Natural killer cell (primary cell): ENCODE measurements around the gene RBMS3. TPM values are rescaled to one million over a fixed set of nuclear protein-coding genes. Genes with fewer than 3 reads are reported as not detected.

ENCODE experiments used
- ATAC-seq, 3 donors: fragments of 150-1000 bp in 2 of 3; fragments of 200-7000 bp in 1 of 3; cut with Tn5 transposase; 1 replicate in 1 of 3; 2 replicates in 2 of 3; pipeline ENCODE4 v1.10.0; 2021; ENCODE audit warnings: mild to moderate bottlenecking in 2 of 3, moderate library complexity in 2 of 3
- DNase-seq, 2 donors: peaks; one replicate each; pipeline versions ENCODE4 v3.0.0 to v3.0.0-alpha.2; 2013 to 2021; ENCODE audit warnings: mixed read lengths in 1 of 2
- H3K27ac ChIP-seq: one replicate; pipeline ENCODE4 v1.5.1; 2013; ENCODE audit warnings: mild to moderate bottlenecking, low read length
- H3K27me3 ChIP-seq: one replicate; pipeline ENCODE4 v1.6.1; 2013; ENCODE audit warnings: low read length; ENCODE audit not compliant: control insufficient read depth, insufficient read depth
- H3K36me3 ChIP-seq: one replicate; pipeline ENCODE4 v1.6.1; 2013; ENCODE audit warnings: low read length; ENCODE audit not compliant: control insufficient read depth, insufficient read depth
- H3K4me1 ChIP-seq: one replicate; pipeline ENCODE4 v1.6.1; 2013; ENCODE audit warnings: low read length; ENCODE audit not compliant: control insufficient read depth, insufficient read depth
- H3K4me3 ChIP-seq: one replicate; pipeline ENCODE4 v1.5.1; 2013; ENCODE audit warnings: low read length
- H3K9me3 ChIP-seq: one replicate; pipeline ENCODE4 v1.6.1; 2013; ENCODE audit warnings: low read length; ENCODE audit not compliant: control insufficient read depth, insufficient read depth
- H3K27ac Mint-ChIP-seq, 2 donors: one replicate each; pipeline ENCODE4 v1.8.0; 2022; ENCODE audit warnings: mild to moderate bottlenecking in 2 of 2, mixed read lengths in 2 of 2, moderate library complexity in 1 of 2
- H3K27me3 Mint-ChIP-seq, 2 donors: one replicate each; pipeline ENCODE4 v1.8.0; 2022; ENCODE audit warnings: low read depth in 2 of 2, mixed read lengths in 2 of 2
- H3K36me3 Mint-ChIP-seq: one replicate; pipeline ENCODE4 v1.8.0; 2022; ENCODE audit warnings: mixed read lengths
- H3K4me1 Mint-ChIP-seq, 2 donors: one replicate each; pipeline ENCODE4 v1.8.0; 2022; ENCODE audit warnings: mixed read lengths in 2 of 2
- H3K4me3 Mint-ChIP-seq: one replicate; pipeline ENCODE4 v1.8.0; 2022; ENCODE audit warnings: mild to moderate bottlenecking, moderate library complexity, mixed read lengths
- H3K9me3 Mint-ChIP-seq, 2 donors: one replicate each; pipeline ENCODE4 v1.8.0; 2022; ENCODE audit warnings: mixed read lengths in 2 of 2
- CTCF ChIP-seq: fragments of 200-600 bp; IDR thresholded peaks from one replicate; pipeline ENCODE4 v1.8.0; 2022; ENCODE audit warnings: antibody characterized with exemption
- WGBS: methylation state at CpG from one replicate; pipeline ENCODE4 v1.1.7; 2013; ENCODE audit warnings: missing lambda C conversion rate; ENCODE audit not compliant: insufficient coverage; 5-methylcytosine and 5-hydroxymethylcytosine counted together
- intact Hi-C: fragments of 100-400 bp; cut with micrococcal nuclease; formaldehyde crosslinking; loops from one replicate; pipeline ENCODE4 v1.14.2; 2022
- total RNA-seq, 4 donors: library from RNA; stranded (reverse); fragments of 120-200 nt in 1 of 4; gene quantifications; one replicate each; pipeline versions ENCODE4 v1.2.3 to v1.2.4, GENCODE V29; 2013 to 2022

RBMS3 gene
- total RNA-seq, 3 donors from 2014 or later (not counting 1 experiment from before 2014, with no cell fraction given) = 0.16 TPM; not detected in 2

- no peak for TF ChIP-seq CTCF
- H3K27me3 ChIP-seq = no peaks in the 10 kb centered on the region
- no peak overlapping the region for H3K27ac ChIP-seq
- Mint-ChIP-seq H3K27me3 (no peaks in the 10 kb centered on the region), H3K27ac (no peak overlapping the region), H3K4me1 (no peaks in the 10 kb centered on the region), H3K4me3 (no peak overlapping the region), H3K9me3 (peaks cover 0 to 2% of the 10 kb centered on the region in 2 donors), H3K36me3 (no peaks in the 10 kb centered on the region)
- WGBS = 90% methylated on average over 3 of the region's 3 CpGs
- H3K4me3 ChIP-seq = no peak overlapping the region
- intact Hi-C loops = no loop called here
- ATAC-seq = no peak
- H3K9me3 ChIP-seq = no peaks in the 10 kb centered on the region
- DNase-seq = no peak
- H3K4me1 ChIP-seq = no peaks in the 10 kb centered on the region
- no peaks in the 10 kb centered on the region for H3K36me3 ChIP-seq
These were observed 253.1 kb downstream of the RBMS3 start for GRCh38 chr3:29534006-29534405.

- H3K4me1 Mint-ChIP-seq = no peaks in the 10 kb centered on the region
- Histone ChIP-seq H3K9me3 (no peaks in the 10 kb centered on the region), H3K27ac (no peak overlapping the region), H3K36me3 (no peaks in the 10 kb centered on the region), H3K4me3 (no peak overlapping the region), H3K4me1 (no peaks in the 10 kb centered on the region), H3K27me3 (no peaks in the 10 kb centered on the region)
- no peak for ATAC-seq
- intact Hi-C loops = no loop called here
- 83% methylated on average over 2 of the region's 4 CpGs for WGBS
- no peak for TF ChIP-seq CTCF
- DNase-seq = no peak
- H3K27me3 Mint-ChIP-seq = no peaks in the 10 kb centered on the region
- peaks cover 0 to 3% of the 10 kb centered on the region in 2 donors for H3K9me3 Mint-ChIP-seq
- no peaks in the 10 kb centered on the region for H3K36me3 Mint-ChIP-seq
- no peak overlapping the region for H3K27ac Mint-ChIP-seq
- no peak overlapping the region for H3K4me3 Mint-ChIP-seq
These were observed 255.3 kb downstream of the RBMS3 start for GRCh38 chr3:29536016-29536758.

GRCh38 chr3:29537889-29538609 lies 257.2 kb downstream of the RBMS3 start:
- Histone ChIP-seq H3K27me3 (no peaks in the 10 kb centered on the region), H3K36me3 (no peaks in the 10 kb centered on the region), H3K27ac (no peak overlapping the region), H3K4me1 (no peaks in the 10 kb centered on the region), H3K9me3 (no peaks in the 10 kb centered on the region), H3K4me3 (no peak overlapping the region)
- H3K9me3 Mint-ChIP-seq = peaks cover 6 to 8% of the 10 kb centered on the region in 2 donors
- no peaks in the 10 kb centered on the region for H3K4me1 Mint-ChIP-seq
- no peak for ATAC-seq
- intact Hi-C loops = no loop called here
- 100% methylated on average over 1 of the region's 5 CpGs for WGBS
- no peaks in the 10 kb centered on the region for H3K27me3 Mint-ChIP-seq
- no peak overlapping the region for H3K27ac Mint-ChIP-seq
- no peak for TF ChIP-seq CTCF
- H3K36me3 Mint-ChIP-seq = no peaks in the 10 kb centered on the region
- H3K4me3 Mint-ChIP-seq = no peak overlapping the region
- no peak for DNase-seq
